NCI-H2227 (cell line): ENCODE results near the gene SIVA1.

Experiments
- DNase-seq: peaks from one replicate; lab custom pipeline; 2025; ENCODE audit not compliant: unreplicated experiment; lab: John Stamatoyannopoulos, UW

Gene SIVA1

DNA sequence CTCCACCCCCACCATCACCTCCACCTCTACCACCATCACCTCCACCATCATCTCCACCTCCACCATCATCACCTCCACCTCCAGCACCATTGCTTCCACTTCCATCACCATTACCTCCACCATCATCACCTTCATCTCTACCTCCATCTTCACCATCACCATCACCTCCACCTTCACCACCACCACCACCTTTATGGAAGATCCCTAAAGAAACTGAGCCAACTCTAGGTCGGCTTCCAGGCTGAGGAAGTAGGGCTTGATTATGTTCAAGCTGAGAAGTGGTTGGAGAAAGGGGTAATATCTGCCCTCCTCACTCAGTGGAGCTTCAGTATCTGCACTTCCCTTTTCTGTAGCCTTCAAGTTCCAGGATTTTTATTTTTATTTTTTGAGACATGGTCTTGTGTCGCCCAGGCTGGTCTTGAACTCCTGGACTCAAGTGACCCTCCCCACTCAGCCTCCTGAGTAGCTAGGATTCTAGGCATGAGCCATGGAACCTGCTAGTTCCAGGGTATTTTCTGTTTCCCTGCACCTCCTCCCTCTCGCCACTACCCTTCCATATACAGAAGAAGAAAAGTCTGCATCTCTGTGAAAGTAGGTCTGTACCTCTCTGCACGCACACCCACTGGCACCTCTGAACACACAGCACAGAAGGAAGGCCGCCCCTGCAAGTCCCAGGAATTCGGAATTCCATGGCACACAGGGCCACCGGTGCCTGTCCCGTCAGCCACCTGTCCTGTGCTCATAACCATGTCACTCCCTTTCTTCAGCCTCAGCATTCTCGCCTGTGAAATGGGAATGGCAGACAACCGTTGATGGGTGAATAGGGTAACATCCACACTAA, 53.9 kb downstream of the SIVA1 start:
- no peak for DNase-seq

DNA sequence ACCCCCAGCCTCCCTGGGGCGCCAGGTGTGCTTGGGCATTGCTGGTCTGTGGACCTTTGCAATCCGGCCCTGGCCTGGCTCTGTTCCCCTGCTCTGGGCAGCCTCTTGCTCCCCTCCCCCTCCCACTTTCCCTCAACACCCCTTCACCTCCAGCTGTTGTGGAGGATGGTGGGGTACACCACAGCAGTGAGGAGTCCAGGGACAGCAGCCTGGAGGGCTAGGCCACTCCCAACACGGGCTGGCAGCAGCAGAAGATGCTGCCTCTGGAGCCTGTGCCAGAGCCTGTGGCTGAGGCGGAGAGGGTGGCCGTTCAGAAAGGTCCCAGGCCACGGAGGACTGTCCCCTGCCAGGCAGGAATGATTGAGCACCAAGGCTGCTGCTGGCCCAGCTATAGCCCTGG, 55.5 kb downstream of the SIVA1 start:
- no peak for DNase-seq
